A172 (cell line): ENCODE measurements around the gene STK38L. TPM values are rescaled to one million over a fixed set of nuclear protein-coding genes. Genes with fewer than 3 reads are reported as not detected.

ENCODE experiments used
- DNase-seq: peaks from one replicate; pipeline ENCODE4 v3.0.0-alpha.2; 2015; ENCODE audit warnings: low spot score
- total RNA-seq: library from RNA; depleted of rRNA; stranded (reverse); fragments of >200 nt; shearing (Covaris generic); gene quantifications from 2 replicates; pipeline ENCODE4 v1.2.3, GENCODE V29; 2014

The STK38L gene
- total RNA-seq, 1 experiment from 2014 or later, result 34.8 TPM

DNA sequence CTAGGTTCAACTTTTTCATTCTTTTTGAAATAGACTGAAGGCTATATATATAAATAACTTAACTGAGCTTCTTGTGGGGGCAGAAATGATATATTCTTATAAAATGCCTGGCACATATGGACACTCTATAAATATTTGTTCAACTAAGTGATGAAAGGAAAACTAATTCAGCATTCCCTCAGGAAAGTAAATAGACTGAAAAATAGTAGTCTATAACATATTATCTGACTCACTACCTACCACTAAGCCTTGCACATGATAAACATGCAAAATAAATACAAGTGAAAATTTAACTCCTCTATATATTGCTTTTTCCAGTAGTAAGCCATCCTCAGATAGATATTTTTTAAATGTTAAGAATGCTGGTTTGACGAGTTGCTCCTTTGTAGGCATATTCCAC is 72.9 kb downstream of the STK38L start:
- DNase-seq, result no peak

DNA sequence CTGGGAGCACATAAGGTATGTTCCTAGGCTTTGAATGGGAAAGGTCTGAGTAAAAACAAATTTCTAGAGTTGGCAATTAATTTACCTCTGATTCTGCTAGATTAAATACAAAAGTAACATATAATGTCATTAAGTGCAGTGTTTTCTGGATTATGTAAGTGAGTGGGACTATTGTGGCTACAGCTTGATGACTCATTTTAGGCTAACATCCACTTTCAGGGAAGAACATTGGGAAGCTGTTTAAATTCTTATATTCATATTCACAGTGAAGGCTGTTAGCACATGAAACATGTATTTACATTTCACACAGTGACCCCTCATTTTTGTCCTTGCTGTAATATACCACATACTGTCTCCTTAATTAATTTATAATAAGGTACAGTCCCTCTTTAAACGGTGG is 75.3 kb downstream of the STK38L start:
- DNase-seq, result peak; percentile 26

DNA sequence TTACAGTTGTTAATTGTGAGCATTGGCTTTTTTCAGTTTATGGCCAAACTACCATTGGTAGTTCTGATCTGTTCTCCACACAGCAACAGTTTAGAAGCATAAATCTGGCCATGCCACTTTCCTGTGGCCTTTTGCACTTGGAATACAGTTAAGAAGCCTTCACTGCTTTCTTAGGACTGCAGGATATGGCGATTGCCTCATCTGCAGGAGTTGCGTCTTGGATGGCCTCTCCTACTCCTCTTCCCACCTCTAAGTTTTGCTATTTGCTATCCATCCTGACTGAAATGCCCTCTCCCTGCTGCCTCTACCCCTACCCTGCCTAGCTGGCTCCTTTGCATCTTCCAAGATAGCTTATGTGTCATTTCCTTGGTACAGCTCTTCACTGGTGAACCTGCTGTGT is 75.8 kb downstream of the STK38L start:
- no peak for DNase-seq

DNA sequence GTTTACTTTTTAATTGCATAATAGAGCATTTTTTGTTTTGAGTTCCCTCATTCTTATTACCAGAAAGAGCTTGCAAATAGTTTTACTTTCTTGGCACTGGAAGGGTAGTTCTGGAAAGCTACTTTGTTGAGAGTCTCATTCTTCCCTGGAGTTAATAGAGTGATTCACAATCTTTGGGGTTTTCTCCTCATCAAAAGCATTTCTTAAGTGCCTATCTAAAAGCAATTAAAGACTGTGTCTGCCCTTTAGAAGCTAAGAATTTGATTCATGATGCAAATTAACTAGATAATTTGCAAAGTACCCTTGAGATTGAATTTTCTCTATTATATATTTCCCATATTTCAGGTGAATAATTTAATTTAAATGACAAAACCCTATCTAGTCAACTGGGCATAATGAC is 80.4 kb downstream of the STK38L start:
- no peak for DNase-seq

DNA sequence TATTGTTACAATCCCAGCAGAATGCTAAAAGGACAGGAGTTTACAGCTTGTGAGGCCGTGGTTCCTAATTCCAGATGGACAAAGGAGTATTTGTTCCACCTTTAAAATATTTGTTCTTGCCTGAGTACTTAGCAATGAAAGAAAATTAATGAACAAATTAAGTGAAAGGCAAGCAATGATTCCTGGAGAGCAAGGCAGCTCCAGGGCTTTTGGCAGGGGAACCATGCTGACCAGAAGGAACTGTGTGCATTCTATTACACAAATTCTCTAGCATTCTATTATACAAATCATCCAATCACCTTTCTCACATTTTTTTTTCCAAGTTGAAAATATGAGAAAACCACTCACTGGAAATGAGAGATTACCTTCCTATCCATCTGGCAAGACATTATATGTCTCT is 86.8 kb downstream of the STK38L start:
- DNase-seq, result no peak

DNA sequence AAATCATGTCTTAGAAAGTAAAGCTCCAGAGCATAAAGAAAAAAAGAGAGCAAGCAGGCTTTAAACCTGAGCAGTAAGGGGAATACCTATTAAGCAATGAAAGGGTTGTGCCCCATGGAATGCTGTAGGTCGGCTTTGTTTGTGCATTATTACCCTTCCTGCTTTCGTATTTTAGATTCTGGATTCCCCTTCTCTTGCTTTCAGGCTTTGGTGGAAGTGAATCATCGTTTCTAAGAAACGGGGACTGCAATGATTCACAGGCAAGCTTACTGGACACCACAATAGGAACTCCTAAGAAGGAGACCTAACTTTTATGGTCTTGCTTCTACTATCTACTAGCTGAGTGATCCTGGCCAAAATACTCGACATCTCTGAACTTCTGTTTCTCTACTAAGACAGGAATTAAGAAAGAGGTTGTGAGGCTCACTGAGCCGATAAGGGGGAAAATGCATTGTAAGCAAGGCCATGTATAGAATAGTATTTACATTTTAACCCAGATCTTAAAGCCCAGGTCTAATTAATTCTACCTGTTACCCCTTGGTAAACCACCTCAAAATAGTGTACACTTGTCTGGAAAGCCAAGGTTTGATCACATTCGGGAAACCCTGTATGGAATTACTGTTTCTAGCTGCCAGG is 87.3 kb downstream of the STK38L start:
- DNase-seq, result peak; percentile 89

DNA sequence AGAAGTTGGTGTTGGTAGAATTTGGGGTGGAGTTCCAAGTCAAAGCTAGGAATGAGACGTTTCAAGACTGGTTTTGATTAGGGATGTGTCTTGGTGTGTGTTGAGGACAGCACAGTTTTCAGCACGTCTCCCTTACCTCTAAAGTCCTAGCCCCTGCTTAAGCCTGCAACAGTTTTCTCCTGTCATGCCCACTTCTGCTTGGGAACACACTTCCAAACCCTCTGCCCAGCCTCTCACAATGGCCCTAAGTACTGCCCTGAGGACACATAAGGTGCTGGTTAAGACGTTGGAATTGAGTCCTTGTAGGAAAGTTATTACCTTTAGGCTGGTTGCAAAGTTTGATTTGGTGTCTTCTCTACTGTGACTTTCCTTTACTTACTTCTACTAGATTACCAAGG is 87.8 kb downstream of the STK38L start:
- DNase-seq, result no peak

DNA sequence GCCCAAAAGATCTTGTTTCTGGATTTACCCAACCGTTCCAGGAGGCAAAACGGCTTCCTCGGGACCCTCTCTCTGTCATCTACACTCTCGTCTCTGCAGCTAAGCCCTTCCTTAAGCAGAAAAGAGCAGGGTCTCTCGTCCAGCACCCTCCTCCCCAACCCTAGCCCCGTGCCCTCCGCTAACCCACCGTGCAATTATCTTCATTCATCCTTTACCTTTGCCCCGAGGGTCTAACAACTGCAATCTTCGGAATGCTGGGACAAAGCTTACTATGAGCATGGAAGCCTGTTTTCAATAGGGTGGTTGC is 88.3 kb downstream of the STK38L start:
- DNase-seq, result no peak

DNA sequence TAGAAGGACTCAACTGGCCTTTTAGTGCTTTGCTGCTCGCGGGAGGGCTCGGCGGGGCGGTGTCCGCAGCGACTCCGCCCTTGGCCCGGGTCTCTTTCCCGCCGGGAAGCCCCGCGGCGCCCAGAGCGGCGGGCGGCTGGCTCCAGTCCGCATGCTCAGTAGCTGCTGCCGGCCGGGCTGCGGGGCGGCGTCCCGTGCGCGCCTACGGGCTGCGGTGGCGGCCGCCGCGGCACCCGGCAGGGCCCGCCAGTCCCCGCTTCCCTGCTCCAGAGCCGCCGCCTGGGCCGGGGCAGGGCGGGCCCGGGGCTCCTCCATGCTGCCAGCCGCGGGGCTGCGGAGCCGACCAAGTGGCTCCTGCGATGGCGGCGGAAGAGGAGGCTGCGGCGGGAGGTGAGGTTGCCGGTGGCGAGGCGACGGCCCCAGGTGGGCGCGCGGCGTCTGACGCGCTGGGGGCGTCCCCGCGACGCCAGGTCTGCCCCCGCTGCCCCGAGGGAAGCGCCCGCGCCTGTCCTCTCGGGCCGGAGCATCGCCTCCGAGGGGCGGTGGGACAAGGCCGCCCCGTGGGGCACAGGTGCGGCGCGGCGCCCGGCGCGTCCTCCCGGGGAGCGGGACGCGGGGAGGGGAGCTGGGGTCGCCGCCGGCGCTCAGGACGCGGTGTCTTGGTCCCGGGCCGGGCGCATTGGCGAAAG is 88.8 kb downstream of the STK38L start, which contains the start of gene BMAL2:
BMAL2 (plus strand) TSS at position 123 of the 689 bp plus-strand sequence; CDS start at position 360, 237 bp downstream.
- no peak for DNase-seq

DNA sequence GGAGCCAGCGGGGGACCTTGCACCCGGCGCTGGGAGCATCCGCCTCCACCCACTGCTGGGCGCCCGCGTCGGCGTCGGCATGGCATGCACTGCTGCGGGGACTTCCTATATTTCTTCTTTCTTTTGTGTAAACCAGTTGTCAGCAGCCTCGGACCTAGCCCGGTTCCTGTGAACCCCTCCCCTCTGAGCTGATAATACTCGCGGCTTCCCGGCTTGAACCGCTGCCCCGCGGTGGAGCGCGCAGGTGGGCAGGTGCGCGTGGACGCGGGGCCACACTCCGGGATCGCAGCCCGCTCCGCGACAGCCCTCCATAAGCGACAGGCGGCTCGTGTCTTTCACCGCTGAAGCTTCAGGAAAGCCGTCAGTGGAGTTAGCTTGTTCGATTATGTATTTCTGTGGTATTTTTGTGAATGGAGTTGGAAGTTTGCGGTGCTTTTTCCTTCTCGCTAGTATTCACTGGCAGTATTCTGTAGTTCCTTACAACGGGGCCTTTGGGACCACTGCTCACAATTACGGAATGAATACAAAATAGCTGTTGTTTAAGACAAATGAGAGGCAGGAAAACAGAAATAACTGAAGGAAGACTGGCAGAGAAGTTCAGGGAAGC is 89.4 kb downstream of the STK38L start:
- no peak for DNase-seq

DNA sequence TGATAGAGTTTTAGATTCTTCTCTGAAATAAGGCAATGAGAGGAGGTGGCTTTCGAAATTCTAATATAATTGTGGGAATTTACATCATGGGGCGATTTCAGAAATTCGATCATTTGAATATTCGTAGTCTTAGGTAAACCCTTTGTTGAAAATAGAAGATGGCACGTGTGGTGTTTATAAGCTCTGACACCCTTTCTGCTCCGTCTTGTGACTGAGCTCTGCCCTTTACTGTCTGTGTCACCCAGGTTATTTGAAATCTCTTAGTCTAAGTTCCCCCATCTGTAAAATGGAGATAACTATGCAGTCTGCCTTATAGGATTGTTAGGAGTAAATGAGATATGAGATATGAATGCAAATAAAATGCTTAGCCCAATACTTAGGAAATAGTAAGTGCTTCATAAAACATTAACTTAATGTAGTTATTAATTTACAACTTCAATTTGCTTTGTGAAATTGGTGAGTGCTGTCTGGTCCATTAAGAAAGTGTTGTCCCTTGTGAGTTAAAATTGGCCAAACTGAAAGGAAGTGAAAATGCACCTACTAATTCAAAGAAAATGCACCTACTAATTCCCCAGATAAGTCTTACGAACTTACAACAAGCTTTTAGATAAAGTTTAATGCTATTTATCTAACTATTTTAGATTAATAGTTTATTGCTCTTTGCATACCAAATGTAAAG is 90.1 kb downstream of the STK38L start:
- no peak for DNase-seq

DNA sequence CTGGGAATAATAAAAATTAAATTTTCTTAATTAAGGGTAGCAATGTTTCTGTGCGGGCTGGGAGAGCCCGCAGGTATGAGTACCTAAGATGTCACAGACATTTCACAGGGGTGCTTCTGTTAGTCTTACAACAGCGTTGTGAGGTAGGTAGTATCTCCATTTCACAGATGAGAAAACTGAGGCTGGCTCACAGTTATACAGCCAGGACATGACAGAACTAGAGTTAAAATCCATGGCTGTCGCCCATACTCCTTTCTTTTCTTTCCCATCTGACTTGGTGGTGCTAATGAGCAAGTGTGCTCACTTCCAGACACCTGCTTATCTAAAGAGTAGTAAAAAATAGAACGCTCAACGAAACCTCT is 90.6 kb downstream of the STK38L start:
- no peak for DNase-seq

DNA sequence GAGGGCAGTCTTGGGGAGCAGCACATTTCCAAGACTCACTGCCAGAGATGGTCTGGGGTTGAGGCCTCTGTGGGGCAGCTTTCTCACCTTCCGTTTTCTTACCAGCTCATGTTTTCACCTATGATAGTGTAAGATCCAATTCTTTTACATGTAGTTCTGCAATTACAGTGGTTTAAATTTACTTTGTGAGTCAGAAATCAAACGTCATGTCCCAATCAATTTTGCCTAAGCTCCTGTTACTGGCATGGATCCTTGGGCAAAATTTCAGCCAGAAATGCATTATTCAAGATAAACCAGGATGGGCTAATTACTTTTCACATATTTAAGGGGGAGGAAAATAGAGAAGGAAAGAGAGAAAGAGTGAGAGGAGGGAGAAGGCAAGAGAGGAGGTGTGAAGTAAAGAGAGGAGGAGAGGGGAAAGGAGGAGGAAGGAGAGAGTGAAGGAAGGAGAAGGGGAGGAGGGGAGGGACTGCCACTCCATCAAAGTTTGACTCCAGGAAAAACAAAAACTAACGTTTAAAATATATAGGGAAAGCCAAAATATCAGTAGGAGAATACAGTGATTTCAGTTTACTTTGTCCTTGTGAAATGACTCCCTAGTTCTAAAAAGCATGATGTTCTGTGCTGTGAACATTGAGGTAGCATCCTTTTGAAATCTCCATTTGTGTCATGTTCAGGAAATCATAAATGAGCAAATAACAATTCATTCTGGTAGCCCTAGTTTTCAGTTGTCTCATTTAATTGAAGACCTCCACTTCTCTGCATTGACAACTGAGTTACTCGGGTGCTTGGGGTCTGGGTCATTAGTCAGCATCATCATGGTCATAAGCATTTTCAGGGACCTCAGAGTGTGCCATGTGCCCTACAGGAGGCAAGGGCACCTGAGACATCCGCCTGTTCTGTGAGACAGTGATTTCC is 91.5 kb downstream of the STK38L start:
- DNase-seq, result no peak

DNA sequence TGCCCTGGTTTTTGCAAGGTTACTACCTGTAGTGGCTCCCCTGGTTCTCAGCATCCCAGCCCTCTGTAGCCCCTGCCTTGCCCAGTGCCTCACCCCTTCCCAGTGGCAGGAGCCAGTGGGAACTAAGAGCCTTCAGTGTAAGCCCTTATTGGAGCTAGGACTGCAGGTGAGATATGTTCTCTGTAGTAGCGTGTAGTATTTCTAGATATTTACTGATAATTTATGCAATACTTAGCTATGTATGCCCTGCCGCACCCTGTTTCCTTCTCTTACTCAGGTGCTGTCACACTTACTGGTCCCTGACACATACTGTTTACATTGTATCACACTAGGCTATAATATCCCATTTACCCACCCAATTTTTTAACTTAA is 92.2 kb downstream of the STK38L start:
- DNase-seq, result no peak

DNA sequence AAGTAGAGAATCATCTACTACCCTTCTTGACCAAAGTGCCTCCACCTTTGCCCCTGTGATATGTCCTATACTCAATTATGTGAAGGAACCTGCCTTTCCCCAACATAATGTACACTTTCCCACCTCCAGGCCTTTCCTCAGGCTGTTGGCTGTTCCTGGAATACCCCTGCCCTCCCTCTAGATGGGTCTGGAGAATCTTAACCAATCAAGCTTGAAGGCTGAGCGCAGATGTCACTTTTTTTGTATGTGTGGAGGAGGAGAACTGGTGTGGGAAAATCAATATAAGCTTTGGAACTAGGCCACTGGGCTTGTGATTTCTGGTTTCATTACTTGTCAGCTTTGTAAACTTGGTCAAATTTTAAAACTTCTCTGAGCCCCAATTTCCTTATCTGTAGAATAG is 93.3 kb downstream of the STK38L start:
- no peak for DNase-seq

DNA sequence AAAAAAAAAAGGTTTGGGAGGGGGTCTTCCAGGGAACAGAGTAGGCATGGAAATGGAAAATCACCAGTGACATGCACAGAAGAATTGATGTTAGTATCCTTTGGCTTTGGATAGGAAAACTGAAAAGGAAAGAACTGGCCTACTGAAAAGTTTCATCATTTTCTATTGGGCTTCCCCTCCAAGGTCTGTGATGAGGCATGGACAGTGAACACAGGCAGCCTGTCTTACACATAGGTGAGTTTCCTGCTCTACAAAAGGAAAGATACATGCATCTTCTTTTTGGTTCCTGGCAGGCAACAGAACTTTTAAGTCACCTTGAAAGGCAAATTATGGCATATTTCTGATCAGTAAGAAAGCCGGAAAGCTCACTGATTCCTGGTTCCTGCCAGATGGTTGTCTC is 94.4 kb downstream of the STK38L start:
- DNase-seq, result no peak

DNA sequence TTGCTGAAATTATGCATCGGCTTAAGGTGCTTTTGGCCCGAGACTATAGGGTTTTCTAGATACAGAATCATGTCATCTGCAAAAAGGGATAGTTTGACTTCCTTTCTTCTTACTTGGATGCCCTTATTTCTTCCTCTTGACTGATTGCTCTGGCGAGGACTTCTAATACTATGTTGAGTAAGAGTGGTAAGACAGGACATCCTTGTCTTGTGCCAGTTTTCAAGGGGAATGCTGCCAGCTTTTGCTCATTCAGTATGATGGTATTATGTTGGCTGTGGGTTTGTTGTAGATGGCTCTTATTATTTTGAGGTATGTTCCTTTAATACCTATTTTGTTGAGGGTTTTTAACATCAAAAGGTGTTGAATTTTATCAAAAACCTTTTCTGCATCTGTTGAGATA is 96.9 kb downstream of the STK38L start:
- DNase-seq, result no peak

DNA sequence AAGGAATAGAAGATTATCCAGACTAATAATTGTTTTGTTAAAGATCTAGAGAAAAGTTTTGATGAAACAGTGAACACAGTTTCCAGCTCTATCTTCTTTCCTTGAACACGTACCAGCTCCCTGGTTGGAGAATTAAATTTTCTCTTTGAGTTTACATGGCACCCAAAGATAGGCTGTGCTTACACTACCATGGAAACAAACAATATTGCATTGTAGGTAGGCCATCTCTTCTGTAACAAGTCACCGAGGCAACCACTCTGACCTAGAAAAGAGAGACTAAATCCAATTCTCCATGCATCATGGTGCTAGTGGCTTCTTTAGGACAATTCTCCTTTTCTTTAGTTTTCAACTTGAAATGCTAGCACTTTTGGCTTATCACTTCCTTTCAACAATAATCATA is 98.5 kb downstream of the STK38L start:
- no peak for DNase-seq

DNA sequence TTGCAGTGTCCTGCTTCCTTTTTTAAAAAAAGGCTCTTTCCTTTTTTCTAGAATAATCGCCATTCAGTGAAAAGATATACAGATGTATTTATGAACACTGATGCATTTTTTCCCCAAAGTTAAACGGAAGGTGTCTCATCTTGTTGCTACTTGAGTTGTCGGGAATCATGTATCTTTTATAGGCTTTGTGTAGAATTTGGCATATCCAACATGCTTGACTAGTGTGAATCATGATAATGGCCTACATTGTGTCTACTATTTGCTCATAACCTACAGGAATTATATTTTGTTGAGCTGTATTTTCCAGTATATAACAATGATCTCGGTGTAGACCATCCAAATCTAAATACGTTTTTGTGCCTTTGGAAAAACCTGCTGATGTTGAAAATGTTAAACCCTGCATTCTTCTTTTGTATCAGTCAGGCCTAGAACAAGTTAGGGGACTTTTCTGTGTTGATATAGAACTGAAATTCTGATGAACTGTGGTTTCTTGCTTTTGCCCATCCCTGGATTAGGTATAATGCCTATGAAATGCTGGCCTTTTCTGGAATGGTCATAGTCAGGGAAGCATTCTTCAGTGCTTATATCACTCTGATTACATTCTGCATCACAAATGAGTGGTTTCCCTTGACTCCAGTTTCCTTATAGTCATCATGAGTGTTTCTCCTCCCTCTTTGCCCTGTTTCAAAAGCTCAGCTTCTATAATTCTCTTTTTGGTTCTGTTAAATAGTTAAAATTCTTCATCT is 99.3 kb downstream of the STK38L start:
- DNase-seq, result peak; percentile 91

DNA sequence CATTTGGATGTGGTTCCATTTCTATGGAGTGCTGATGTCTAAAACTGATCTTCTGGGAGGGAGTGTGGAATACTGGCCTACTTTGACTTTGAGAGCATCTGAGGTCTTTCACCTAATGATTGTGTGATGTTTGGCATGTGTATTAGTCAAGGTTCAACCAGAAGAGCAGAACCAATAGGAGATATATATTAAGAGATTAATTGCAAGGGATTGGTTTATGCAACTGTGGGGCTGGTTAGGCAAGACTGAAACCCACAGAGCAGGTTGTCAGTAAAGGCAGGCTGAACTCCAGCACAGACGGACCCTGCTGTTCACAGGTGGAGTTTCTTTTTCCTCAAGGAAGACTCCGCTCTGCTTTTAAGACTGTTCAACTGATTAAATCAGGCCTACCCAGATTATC is 100.2 kb downstream of the STK38L start:
- no peak for DNase-seq

DNA sequence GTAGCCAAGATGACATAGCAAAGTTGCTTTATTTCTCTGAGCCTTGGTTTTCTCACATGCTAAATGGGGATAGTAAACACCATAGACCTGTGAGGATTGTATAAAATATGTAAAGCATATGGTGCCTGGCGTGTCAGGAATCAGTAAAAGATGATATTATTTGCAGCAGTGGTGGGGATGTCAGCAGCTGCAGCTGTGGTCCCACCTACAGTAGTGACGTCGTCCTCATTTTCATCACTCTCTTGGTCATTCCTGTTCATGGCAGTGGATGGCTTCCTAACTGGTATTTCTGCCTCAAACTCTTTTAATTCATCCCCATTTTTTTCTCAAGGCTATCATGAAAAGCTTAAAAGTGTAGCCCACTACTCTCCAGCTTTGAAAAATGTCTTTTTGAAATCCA is 100.7 kb downstream of the STK38L start:
- DNase-seq, result no peak
